GM21360 (cell line): ENCODE results near the gene AHNAK.

Experiments
- ATAC-seq: cut with Tn5 transposase; IDR thresholded peaks from one replicate; pipeline ENCODE4 v1.9.1; 2021; ENCODE audit warnings: mild to moderate bottlenecking, moderate library complexity; ENCODE audit not compliant: unreplicated experiment

AHNAK gene

DNA sequence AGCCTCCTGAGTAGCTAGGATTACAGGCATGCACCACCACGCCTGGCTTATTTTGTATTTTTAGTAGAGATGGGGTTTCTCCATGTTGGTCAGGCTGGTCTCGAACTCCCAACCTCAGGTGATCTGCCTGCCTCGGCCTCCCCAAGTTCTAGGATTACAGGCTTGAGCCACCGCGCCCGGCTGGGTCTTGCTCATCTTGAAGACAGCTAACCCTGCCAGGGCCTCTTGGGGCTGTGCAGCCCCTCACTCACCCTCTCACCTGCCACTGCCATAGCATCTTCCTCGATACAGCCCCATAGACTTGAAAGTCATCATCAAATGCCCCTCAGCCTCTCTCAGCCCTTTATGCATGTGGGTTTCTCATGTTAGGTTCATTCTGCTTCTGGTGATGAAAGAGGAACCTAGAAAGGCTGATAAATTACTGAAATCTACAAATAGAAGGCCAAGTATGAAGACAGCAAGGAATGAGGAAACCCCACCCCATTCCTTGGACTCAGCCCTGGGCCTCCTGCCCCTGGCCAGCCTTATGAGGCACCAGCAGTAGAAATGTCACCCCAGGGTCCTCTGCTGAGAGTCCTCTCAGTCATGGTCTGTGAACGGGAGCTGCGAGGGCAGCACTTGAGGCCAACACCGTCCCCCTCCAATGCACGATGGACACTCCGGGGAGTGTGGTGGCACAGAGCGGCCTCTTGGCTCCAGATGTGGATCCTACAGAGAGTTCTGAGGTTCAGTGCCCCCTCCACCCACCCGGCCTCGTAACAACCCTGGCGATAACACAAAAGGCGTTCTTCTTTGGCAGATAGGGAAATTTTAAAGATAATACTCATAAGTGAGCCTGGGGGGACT, 103.0 kb downstream of the AHNAK start:
- no peak for ATAC-seq

DNA sequence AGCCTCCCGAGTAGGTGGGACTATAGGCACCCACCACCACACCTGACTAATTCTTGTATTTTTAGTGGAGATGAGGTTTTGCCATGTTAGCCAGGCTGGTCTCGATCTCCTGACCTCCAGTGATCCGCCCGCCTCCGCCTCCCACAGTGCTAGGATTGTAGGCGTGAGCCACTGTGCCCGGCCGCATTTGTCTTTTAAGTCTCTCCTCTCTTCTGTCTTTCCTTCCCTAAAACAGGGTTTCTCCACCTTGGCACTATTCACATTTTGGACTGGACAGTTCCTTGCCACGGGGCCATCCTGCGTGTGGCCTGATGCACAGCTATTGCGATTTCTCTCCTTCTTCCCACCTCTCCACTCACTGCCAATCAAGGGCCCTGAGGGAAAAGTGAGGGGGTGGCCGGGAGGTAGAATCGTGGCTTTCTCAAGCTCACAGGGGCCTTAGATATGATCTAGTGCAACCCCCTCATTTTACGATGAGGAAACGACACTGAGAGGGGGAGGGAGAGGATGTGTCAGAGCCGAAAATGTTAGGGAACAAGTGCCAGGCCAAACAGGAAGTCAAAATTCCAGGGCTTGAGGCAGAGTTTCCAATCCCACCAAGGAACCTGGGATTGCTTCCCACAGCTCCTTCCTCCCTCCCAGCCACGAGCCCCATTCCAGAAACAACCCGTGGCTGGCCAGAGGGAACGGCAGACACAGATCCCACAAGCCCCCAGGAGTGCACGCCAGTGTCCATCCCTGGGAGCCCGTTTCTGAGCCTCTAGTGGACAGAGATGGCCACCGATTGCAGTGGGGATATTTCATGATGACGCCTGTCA, 106.6 kb downstream of the AHNAK start:
- no peak for ATAC-seq

DNA sequence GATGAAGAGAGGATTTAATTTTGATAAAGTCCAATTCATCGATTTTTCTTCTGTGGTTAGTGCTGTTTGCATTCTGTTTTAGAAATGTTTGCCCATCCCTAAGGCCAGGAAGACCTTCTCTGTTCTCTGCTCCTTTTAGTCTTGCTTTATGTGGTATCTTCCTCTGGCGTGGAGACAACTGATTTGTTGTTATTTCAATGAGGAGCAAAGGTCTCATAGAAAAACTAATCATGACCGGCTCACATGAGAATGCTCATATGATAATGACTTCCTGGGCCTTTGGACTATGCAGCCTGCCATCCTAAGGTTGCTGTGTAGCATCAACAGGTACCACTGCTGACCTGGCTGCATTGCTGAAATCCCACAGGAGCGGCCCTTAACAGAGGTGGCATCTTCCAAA, 108.0 kb downstream of the AHNAK start:
- no peak for ATAC-seq

- no peak for ATAC-seq
These were observed 109.0 kb downstream of the AHNAK start for GRCh38 chr11:62437616-62438015.

DNA sequence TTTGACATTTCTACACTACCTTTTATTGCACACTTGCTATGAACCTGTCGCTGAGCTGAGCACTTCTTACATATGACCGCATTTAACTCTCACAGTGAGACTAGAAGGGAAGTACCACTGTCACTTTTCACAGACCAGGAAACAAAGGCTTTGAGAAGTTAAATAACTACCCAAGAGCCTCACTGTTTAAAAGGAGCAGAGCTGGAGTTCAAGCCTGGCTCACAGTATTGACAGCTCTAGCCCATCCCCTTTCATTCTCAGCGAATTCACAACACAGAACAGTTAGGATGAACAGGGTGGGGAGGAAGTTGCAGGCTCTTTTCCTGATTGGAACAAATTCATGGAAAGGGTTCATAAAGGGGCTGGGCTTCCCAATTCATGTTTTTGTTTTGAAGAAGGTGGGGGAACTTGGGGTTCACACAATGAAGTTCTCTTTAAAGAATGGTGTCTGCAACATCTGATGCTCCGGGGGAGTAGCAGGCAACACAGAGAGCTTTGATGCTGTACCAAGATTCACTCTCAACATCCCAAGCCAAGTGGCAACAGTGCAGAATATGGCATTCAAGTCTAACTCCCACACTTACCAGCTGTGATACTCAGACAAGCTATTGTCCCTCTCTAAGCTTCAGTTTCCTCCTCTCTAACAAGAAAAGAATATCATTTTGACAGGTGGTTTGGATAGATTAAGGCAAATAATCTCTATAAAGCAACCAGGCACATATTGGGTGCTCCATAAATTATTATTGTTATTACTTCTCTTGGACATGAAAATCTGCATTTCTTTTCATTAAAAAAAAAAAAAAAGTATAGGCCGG, 110.6 kb downstream of the AHNAK start:
- no peak for ATAC-seq

- no peak for ATAC-seq
These were observed 112.7 kb downstream of the AHNAK start for GRCh38 chr11:62433904-62434276.

DNA sequence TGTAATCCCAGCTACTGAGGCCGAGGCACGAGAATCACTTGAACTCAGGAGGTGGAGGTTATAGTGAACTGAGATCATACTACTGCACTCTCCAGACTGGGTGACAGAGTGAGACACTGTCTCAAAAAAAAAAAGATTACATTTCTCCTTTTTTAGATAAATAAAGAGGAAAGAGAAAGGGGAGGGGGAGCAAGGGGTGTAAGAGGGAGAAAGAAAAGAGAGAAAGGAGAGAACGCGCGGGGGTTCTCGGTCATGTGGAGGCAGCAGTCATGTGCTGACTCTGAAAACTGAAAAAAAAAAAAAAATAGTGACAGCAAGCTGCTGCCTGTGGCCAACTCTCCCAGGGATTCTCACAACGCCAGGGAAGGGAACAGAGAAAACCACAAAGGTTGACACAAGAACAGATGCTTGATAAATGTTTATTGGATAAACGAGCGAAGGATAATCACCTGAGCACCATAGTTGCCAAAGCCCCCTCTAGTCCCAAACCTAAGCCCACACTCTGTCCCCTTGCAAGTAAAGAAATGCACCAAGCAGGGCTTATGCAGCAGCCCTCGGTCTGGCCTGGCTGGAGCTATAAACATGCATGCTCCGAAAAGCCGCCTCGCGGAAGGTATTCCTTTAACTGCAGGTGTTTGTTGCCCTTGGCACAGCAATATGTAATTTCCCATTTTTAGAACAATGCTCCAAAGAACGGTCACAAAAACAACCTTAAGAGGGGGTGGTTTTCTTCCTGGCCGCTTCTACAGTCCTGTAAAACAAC, 113.3 kb downstream of the AHNAK start:
- no peak for ATAC-seq

DNA sequence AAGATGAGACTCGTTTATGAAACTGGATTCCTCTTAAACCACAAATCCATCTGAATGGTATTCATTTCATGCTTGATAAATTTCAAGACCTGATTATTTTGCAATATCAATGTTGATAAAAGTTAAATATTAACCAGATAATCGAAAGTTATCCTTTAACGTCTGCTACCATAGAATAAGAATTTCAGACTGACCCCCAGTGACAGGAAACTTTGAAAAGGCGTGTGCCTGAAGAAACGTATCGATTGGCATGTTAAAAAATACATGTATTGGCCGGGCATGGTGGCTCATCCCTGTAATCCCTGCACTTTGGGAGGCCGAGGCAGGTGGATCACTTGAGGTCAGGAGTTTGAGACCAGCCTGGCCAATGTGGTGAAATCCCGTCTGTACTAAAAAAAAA, 113.9 kb downstream of the AHNAK start:
- ATAC-seq = no peak

GRCh38 chr11:62431171-62431901, 115.3 kb downstream of the AHNAK start:
- no peak for ATAC-seq

DNA sequence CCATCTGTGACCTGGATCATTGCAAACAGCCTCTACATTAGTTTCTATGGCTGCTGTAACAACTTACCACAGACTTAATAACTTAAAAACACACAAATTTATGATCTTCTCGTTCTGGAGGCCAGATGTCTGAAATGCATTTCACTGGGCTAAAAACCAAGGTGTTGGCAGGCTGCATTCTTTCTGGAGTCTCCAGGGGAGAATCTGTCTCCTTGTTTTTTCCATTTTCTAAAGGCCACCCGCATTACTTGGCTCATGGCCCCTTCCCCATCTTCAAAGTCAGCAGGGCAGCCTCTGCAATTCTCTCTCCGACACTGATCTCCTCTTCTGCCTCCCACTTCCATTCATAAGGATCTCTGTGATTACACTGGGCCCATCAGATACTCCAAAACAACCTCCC, 116.2 kb downstream of the AHNAK start:
- no peak for ATAC-seq

GRCh38 chr11:62428871-62429560, 117.6 kb downstream of the AHNAK start:
- no peak for ATAC-seq

- ATAC-seq = no peak
These were observed 118.9 kb downstream of the AHNAK start for GRCh38 chr11:62427630-62428233.

GRCh38 chr11:62423012-62423411, 123.6 kb downstream of the AHNAK start:
- no peak for ATAC-seq

GRCh38 chr11:62421996-62422395, 124.6 kb downstream of the AHNAK start:
- no peak for ATAC-seq

- no peak for ATAC-seq
These were observed 125.7 kb downstream of the AHNAK start for GRCh38 chr11:62420882-62421281.

GRCh38 chr11:62419943-62420342, 126.7 kb downstream of the AHNAK start:
- ATAC-seq = no peak

DNA sequence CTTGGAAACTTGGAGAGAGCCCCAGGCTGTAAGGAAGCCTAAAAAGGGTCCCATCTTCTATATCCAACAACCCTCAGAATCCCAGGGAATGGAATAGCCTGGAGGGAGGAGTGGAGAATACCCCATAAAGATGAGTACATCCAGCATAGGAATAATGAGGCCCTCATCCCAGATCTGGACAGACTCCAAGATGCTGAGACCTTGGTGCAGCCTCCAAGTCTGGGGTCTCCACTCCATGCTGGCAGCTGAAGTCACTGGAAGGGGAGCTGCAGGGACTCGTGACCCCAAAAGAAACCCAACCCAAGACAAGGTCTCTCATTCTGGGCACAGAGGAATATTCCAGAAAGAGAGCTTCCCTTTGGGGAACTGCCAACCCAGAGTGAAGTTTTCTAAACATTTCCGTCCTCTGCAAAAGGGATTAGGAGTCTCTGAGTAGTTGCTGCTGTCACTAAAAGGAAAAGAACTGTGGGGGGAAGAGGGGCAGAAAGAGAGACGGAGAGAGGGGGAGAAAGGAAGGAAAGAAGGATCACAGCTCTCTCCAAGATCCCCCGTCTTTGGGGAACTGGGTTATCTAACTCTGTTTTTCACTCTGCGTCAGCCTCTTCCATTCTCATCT, 127.2 kb downstream of the AHNAK start:
- ATAC-seq = no peak

GRCh38 chr11:62418733-62419132, 127.9 kb downstream of the AHNAK start, which contains the start of gene SCGB1A1:
Gene SCGB1A1, plus strand, starts transcription at chr11:62419033. Its CDS starts 63 bp downstream, at chr11:62419096.
- ATAC-seq = no peak
